SJCRH30 (cell line): Measurements from ENCODE around the gene EPHA4. TPM values are rescaled to one million over a fixed set of nuclear protein-coding genes. Genes with fewer than 3 reads are reported as not detected.
A peak's percentile ranks its signal among the peaks of the same experiment; 100 is the strongest.

ENCODE experiments used
- DNase-seq, 2 experiments: peaks; one replicate each; pipeline ENCODE4 v3.0.0-alpha.2; 2015 to 2020
- H3K27ac ChIP-seq: fragments of 250-450 bp; sonication (Bioruptor Pico); 2 replicates; pipeline ENCODE4 v1.5.1; 2020; ENCODE audit warnings: mild to moderate bottlenecking, moderate library complexity
- H3K27me3 ChIP-seq: fragments of 250-450 bp; sonication (Bioruptor Pico); 2 replicates; pipeline ENCODE4 v1.5.1; 2020; ENCODE audit warnings: mild to moderate bottlenecking, moderate library complexity
- H3K36me3 ChIP-seq: fragments of 250-450 bp; sonication (Bioruptor Pico); 2 replicates; pipeline ENCODE4 v1.5.1; 2020; ENCODE audit warnings: mild to moderate bottlenecking, moderate library complexity
- H3K4me1 ChIP-seq: fragments of 250-450 bp; sonication (Bioruptor Pico); 2 replicates; pipeline ENCODE4 v1.5.1; 2020; ENCODE audit warnings: mild to moderate bottlenecking, moderate library complexity
- H3K4me3 ChIP-seq: fragments of 250-450 bp; sonication (Bioruptor Pico); 2 replicates; pipeline ENCODE4 v1.5.1; 2020; ENCODE audit warnings: mild to moderate bottlenecking, moderate library complexity
- H3K9me3 ChIP-seq: fragments of 250-450 bp; sonication (Bioruptor Pico); replicated peaks from 2 replicates; pipeline ENCODE4 v1.5.1; 2020; ENCODE audit warnings: mild to moderate bottlenecking, moderate library complexity
- total RNA-seq: library from RNA; depleted of rRNA; stranded (reverse); fragments of >200 nt; shearing (Covaris generic); gene quantifications from 2 replicates; pipeline ENCODE4 v1.2.3, GENCODE V29; 2014; rRNA removed

EPHA4 gene
- total RNA-seq: 4.0 and 4.2 TPM in 2 replicates

DNA sequence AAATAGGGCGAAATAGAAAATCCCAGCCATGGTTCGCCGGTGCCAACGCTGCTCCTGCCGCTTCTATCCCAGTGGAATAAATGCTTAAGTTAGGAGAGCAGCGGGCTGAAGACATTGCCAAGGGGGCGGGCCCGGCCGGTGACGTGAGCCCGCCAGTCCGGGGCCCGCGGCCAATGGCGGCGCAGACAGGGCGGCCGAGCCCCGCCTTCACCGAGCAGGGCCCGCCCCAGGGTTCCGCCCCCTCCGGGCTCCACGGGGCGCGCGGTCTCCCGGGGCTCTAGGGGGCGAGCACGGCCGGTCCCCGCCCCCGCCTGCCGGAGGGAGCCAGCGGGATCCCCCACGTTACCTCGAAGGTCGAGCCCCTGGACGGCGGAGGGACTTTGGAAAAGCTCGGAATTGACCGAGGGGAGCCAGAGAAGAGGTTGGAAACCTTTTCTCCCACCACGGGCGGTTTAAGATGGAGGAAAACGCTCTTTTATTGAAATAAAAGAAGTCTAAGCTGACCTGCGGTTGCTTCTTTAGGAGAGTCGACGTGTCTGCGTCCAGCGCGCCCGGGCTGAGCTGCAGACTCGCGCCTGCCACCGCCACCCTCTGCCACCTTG is at the start of gene EPHA4:
EPHA4 (minus strand) TSS at position 86 of the 602 bp plus-strand sequence; CDS start at position 30, 56 bp downstream.
- H3K27ac ChIP-seq: peak within 1 kb of the TSS; percentile 7; the same call in 1 of the 2 replicates
- peaks cover 8% of the 10 kb centered on the region; the same call in 1 of the 2 replicates for H3K27me3 ChIP-seq
- peak; percentile 75 to 88 for DNase-seq

DNA sequence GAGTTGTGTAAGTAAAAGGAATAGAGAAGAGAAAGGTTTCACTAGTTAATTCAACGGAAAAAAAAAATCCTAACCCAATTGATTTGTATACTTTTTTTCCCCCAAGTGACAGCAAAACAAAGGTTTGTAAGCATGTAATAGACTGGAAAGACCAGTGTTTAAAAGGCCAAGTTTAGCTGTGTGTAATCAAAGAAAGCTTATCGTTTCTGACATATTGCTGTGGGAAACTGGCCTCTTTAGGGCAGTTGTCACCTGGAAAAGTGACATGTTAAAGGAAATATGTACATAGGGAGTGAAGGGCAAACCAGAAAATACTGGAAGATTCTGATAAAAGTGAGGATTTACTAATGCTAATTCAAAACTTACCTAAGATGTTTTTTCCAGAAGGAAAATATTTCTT is 45.9 kb upstream of the EPHA4 start:
- no peak for DNase-seq
- Histone ChIP-seq H3K4me1 (peaks cover 15% of the 10 kb centered on the region; the same call in 1 of the 2 replicates), H3K4me3 (no peak overlapping the region), H3K27ac (peak overlapping the region; percentile 66), H3K9me3 (no peaks in the 10 kb centered on the region), H3K27me3 (no peaks in the 10 kb centered on the region), H3K36me3 (no peaks in the 10 kb centered on the region)

More for the DNA sequence above, at the start of gene EPHA4:
- peaks cover 6% of the 10 kb centered on the region; the same call in 1 of the 2 replicates for H3K4me1 ChIP-seq
- H3K36me3 ChIP-seq: no peaks in the 10 kb centered on the region
- H3K4me3 ChIP-seq: peak within 1 kb of the TSS; percentile 66
- no peaks in the 10 kb centered on the region for H3K9me3 ChIP-seq

DNA sequence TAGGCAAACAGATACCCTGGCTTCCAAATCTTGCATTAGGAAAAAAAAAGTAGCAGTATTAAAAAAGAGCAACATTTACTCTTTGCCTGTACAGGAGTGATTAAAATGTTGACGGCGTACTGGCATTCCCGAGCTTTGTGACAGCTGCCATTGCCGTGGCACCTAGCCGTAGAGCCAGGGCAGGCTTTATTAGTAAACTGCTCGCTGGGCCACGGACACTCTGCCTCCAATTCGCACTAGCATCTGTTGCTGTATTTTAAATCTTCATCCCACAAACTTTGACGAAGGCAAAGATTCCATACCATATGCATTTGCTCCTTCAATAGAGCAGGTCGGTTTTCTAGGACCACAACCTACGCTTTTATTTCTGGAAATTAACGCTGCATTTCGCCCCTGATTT is 44.5 kb upstream of the EPHA4 start:
- peaks cover 19% of the 10 kb centered on the region; the same call in 1 of the 2 replicates for H3K4me1 ChIP-seq
- peak; percentile 55 to 70 for DNase-seq
- no peaks in the 10 kb centered on the region for H3K27me3 ChIP-seq
- peak overlapping the region; percentile 66 for H3K27ac ChIP-seq
- H3K4me3 ChIP-seq: peak overlapping the region; percentile 32
- H3K36me3 ChIP-seq: no peaks in the 10 kb centered on the region
- no peaks in the 10 kb centered on the region for H3K9me3 ChIP-seq

DNA sequence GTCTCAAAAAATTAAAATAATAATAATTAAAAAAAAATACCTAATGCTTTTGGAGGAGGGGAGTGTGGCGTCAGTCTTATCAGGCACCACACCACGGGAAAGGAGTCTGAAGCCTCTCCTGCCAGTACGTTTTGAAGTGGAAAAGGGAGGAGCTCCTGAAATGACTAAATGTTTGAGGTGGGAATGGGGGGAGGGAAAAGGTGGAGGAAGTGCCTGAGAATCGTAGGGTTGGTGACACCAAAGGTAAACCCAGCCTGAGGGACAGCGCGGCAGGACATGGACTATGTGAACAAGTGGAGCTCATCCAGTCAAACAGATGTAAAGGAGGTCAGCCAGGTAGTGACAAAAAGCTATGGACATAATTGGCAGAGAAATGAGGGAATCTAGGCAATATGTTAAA is 42.2 kb upstream of the EPHA4 start:
- H3K9me3 ChIP-seq: no peaks in the 10 kb centered on the region
- H3K36me3 ChIP-seq: no peaks in the 10 kb centered on the region
- H3K27me3 ChIP-seq: no peaks in the 10 kb centered on the region
- H3K27ac ChIP-seq: no peak overlapping the region
- peaks cover 19% of the 10 kb centered on the region; the same call in 1 of the 2 replicates for H3K4me1 ChIP-seq
- no peak overlapping the region for H3K4me3 ChIP-seq
- no peak for DNase-seq

DNA sequence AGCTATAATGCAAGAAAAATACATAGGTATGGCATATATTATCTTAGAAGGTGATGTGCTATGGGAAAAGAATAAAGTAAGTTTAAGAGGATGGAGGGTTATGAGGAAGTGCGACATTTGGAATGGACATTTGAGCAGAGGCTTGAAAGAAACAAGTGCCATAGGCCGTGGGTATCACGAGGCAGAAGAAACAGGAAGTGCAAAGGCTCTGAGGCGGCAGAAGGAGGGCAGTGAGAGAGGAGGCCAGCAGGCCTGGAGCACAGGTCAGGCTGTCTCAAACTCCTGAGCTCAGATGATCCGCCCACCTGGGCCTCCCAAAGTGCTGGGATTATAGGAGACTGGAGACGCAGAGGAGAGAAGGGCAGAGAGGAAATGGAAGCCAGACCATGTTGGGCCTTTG is 40.7 kb upstream of the EPHA4 start:
- Histone ChIP-seq H3K4me3 (no peak overlapping the region), H3K27me3 (no peaks in the 10 kb centered on the region), H3K27ac (no peak overlapping the region), H3K36me3 (no peaks in the 10 kb centered on the region), H3K9me3 (no peaks in the 10 kb centered on the region), H3K4me1 (peaks cover 17% of the 10 kb centered on the region; the same call in 1 of the 2 replicates)
- no peak for DNase-seq

DNA sequence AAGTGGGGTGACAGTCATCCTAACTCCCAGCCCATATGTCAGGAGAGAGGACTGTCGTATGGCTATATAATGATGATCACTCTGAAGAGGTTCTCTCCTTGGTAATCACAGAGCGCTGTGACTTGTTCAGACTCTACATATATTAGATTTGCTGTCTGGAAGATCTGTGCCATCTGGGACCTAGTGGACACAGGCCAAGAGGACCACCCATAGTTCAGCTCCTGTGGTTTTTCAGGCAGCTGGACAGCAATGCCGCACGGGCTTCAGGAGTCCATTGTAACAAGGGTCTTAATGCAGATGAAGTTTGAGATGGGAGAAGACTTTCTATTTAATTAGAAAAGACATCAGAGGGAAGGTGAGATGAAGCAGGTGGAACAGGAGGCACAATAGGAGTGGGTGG is 40.1 kb upstream of the EPHA4 start:
- Histone ChIP-seq H3K4me3 (no peak overlapping the region), H3K27ac (no peak overlapping the region), H3K9me3 (no peaks in the 10 kb centered on the region), H3K27me3 (no peaks in the 10 kb centered on the region), H3K36me3 (no peaks in the 10 kb centered on the region), H3K4me1 (peaks cover 10% of the 10 kb centered on the region; the same call in 1 of the 2 replicates)
- DNase-seq: peak; percentile 56 to 68

DNA sequence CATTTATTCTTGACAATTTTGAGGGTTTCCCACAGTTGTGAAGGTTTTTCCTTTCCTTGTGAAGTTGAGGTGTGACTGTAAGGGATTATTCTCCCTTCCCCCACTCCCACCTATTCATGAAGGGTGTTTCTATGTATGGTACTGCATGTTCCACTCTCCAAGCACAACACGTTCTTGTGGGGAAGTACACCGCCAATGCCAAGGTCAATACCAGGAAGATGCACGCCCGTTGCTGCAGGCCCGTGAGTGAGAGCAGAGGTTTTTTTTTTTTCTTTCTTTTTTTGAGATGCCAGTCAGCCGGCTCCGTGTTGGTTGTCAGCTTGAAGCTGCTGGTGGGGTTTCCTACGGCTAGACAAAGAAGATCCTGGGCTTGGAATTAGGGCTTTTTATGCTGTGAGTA is 38.6 kb upstream of the EPHA4 start:
- Histone ChIP-seq H3K27me3 (no peaks in the 10 kb centered on the region), H3K4me3 (no peak overlapping the region), H3K27ac (no peak overlapping the region), H3K9me3 (no peaks in the 10 kb centered on the region), H3K36me3 (no peaks in the 10 kb centered on the region), H3K4me1 (0 out of 2 replicates have a peak, but pooled peaks cover 3% of the 10 kb centered on the region)
- DNase-seq: no peak

DNA sequence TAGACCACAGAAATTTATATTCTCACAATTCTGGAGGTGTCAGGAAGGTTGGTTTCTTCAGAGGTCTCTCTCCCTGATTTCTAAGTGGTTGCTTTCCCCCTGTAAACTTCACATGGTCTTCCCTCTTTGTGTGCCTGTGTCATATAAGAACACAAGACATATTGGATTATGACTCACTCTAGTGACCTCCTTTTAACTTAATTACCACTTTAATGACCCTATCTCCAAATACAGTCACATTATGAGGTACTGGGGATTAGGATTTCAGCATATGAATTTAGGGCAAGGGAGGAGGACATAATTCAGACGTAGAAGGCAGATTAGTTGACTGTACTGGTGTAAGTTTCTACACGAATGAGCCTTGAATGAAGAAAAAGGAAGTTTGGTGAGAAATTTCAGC is 38.2 kb upstream of the EPHA4 start:
- Histone ChIP-seq H3K27ac (no peak overlapping the region), H3K27me3 (no peaks in the 10 kb centered on the region), H3K4me1 (0 out of 2 replicates have a peak, but pooled peaks cover 3% of the 10 kb centered on the region), H3K36me3 (no peaks in the 10 kb centered on the region), H3K4me3 (no peak overlapping the region), H3K9me3 (no peaks in the 10 kb centered on the region)
- DNase-seq: no peak

DNA sequence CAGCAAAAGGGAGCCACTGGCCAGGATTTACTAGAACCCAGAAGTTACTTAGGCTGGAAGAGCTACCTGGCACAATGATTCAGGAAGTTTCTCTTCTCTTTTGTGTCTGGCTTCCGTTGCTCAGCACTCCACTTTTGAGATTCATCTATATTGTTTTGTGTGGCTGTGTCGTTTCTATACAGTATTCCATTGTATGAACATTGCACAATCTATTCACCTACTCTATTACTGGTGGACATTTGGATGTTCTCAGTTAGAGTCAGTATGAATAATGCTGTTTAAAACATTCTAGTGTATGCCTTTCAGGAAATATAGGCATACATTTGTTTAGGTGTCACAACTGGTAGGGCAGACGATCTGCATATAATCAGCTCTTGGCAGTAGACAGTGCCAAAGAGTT is 36.3 kb upstream of the EPHA4 start:
- Histone ChIP-seq H3K4me3 (no peak overlapping the region), H3K4me1 (0 out of 2 replicates have a peak, but pooled peaks cover 3% of the 10 kb centered on the region), H3K36me3 (no peaks in the 10 kb centered on the region), H3K27me3 (no peaks in the 10 kb centered on the region), H3K9me3 (no peaks in the 10 kb centered on the region), H3K27ac (no peak overlapping the region)
- no peak for DNase-seq

DNA sequence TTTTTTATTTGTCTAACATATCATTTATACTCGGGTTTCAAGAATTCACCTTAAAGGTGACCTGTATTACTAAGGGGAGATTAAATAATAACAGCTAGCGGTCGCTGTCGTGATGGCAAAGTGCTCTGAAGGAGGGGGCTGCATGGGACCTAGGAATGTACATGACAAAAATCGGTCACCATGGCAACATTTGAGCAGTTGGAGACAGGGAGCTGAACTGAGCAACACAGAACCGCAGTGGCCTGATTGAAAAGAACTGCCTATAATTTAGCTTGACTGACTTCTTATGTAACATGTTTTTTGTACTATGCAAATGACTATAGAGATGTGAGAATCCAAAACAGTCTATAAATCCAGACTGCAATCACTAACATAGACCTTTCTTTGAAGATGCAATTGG is 34.3 kb upstream of the EPHA4 start:
- DNase-seq: no peak
- no peaks in the 10 kb centered on the region for H3K27me3 ChIP-seq

DNA sequence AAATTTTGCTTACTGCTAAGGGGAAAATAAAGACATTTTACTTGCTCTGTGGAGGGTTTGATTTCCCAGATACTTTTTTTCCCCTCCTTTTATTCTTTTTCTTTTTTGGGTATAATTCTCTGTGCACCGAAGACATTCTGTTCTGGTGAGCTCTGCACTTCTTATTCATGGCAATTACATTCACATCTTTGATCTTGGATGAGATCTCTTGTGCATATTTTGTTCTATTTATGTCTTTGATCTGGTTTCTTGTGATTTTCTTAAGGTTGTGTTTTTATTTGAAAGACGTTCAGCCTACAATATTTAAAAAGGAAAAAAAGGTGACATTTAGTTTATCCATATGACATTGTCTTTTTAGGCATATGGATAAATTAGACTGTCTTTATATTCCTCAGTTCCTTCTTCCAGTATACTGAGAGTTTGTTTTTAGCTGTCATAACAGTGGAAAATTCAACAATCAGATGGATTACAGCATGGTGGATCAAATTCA is 33.7 kb upstream of the EPHA4 start:
- no peaks in the 10 kb centered on the region for H3K4me1 ChIP-seq
- DNase-seq: no peak
- no peaks in the 10 kb centered on the region for H3K9me3 ChIP-seq

More for the DNA sequence above, 34.3 kb upstream of the EPHA4 start:
- H3K9me3 ChIP-seq: no peaks in the 10 kb centered on the region
- no peaks in the 10 kb centered on the region for H3K4me1 ChIP-seq
- no peaks in the 10 kb centered on the region for H3K36me3 ChIP-seq
- no peak overlapping the region for H3K27ac ChIP-seq
- H3K4me3 ChIP-seq: no peak overlapping the region

DNA sequence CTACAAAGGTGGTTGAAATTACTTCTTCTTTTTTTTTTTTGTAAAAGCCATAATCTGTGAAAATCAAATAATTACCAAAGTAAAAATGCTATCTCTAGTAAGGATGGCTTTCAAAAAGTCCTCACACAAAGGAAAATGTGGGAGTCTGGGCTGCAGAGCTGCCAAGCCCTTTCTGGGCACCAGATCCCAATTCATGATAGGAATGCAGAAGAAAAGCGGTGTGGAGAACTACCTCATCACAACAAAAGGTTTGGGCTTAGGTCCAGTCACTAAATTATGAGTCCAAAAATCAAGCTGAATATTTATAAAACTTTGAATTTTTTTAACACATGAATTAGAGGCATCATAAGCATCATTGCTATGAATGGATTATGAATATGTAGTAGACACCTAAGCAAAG is 30.8 kb upstream of the EPHA4 start:
- H3K4me3 ChIP-seq: no peak overlapping the region
- no peaks in the 10 kb centered on the region for H3K4me1 ChIP-seq
- H3K9me3 ChIP-seq: no peaks in the 10 kb centered on the region
- DNase-seq: no peak
- H3K27ac ChIP-seq: no peak overlapping the region
- H3K27me3 ChIP-seq: no peaks in the 10 kb centered on the region; the same call in 1 of the 2 replicates
- no peaks in the 10 kb centered on the region for H3K36me3 ChIP-seq

More for the DNA sequence above, 33.7 kb upstream of the EPHA4 start:
- H3K27ac ChIP-seq: no peak overlapping the region
- H3K27me3 ChIP-seq: no peaks in the 10 kb centered on the region; the same call in 1 of the 2 replicates
- H3K4me3 ChIP-seq: no peak overlapping the region
- H3K36me3 ChIP-seq: no peaks in the 10 kb centered on the region

DNA sequence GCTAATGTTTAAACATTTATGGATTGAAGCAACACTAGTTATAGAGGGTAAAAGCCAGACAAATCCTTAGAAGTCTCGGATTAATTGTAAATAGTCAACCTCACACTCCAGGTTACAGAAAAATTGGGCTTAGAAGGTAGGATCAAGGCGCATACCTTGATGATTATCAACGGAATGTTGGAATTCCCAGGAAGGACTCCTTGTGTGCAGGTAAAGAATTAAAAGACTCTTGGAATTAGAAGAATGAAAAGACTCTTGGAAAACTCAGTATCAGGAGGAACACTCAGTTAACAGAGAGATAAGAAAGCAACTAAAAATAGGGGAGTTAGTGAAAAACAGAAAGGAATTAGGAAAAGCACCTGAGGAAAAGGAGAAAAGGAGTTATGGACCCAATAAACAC is 29.3 kb upstream of the EPHA4 start:
- no peak for DNase-seq
- H3K27me3 ChIP-seq: no peaks in the 10 kb centered on the region; the same call in 1 of the 2 replicates
- no peak overlapping the region for H3K27ac ChIP-seq
- no peaks in the 10 kb centered on the region for H3K9me3 ChIP-seq
- H3K36me3 ChIP-seq: no peaks in the 10 kb centered on the region
- H3K4me3 ChIP-seq: no peak overlapping the region
- no peaks in the 10 kb centered on the region for H3K4me1 ChIP-seq

DNA sequence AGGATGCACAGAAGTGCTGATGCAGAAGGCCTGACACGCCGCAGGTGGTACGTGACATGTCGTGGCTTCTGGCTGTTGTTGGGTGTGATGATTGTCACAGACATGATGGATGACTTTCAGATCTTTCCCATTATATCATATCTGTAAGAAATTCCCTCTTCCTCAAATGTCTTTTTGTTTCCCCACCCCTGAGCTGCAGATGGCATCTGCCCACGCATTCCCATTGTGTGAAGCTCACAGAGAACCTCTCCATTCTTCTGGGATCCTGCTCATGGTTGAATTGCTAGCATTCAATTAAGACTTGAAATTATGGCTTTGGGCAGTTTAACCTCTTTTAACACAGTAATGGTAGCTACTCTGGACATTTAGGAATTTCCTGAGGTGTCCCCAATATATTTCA is 28.3 kb upstream of the EPHA4 start:
- DNase-seq: no peak
- no peaks in the 10 kb centered on the region for H3K9me3 ChIP-seq
- no peaks in the 10 kb centered on the region; the same call in 1 of the 2 replicates for H3K27me3 ChIP-seq
- H3K4me1 ChIP-seq: no peaks in the 10 kb centered on the region
- no peak overlapping the region for H3K4me3 ChIP-seq
- no peaks in the 10 kb centered on the region for H3K36me3 ChIP-seq
- no peak overlapping the region for H3K27ac ChIP-seq

DNA sequence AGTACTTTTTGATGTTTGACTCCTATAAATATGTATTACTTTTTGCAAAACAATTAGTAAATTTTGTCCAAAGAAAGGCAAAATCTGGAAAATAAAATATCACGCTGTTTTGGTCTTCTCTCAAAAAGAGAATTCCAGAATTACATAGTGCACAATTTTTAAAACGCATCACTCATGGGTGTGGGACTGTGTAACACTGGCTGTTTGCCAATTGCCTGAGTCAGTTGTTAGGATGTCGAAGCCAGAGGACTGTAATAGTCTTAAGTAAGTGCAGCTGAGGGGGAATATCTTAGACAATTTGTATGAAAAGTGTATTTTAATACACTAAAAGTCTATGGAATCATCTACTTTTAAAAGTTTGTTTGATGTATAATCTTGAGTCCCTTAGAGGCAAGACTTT is 24.1 kb upstream of the EPHA4 start:
- no peaks in the 10 kb centered on the region for H3K4me1 ChIP-seq
- H3K27ac ChIP-seq: no peak overlapping the region
- peak; percentile 14 to 41 for DNase-seq
- H3K36me3 ChIP-seq: no peaks in the 10 kb centered on the region
- H3K4me3 ChIP-seq: no peak overlapping the region
- no peaks in the 10 kb centered on the region; the same call in 1 of the 2 replicates for H3K27me3 ChIP-seq
- no peaks in the 10 kb centered on the region for H3K9me3 ChIP-seq
